GM12878 (cell line): ENCODE measurements around the gene RAB40B. TPM values are rescaled to one million over a fixed set of nuclear protein-coding genes. Genes with fewer than 3 reads are reported as not detected.

ENCODE experiments used
- ATAC-seq: fragments of 200-7000 bp; cut with Tn5 transposase; 3 replicates; pipeline ENCODE4 v1.9.1; 2020; ENCODE audit warnings: mild to moderate bottlenecking, moderate library complexity
- BruUV-seq: library from RNA; stranded (reverse); fragments of 400-500 nt; replicated peaks from 2 replicates; lab custom pipeline; 2021; lab: Mats Ljungman, UMichigan
- CTCF ChIA-PET: fragments of 300-600 bp; sonication (Branson Sonifier 250); formaldehyde crosslinking; extraction: SDS; loops from one replicate; lab custom pipeline; 2021; ENCODE audit warnings: inconsistent platforms; lab: Yijun Ruan, JAX
- POLR2A ChIA-PET: fragments of 350-600 bp; formaldehyde crosslinking; extraction: SDS; loops from one replicate; lab custom pipeline; 2021; ENCODE audit warnings: inconsistent platforms; lab: Charles Lee
- RAD21 ChIA-PET: fragments of 300-600 bp; sonication (Branson Sonifier 250); formaldehyde crosslinking; loops from one replicate; lab custom pipeline; 2023; ENCODE audit warnings: antibody characterized with exemption; ENCODE audit not compliant: unreplicated experiment; lab: Charles Lee
- SMC1A ChIA-PET: fragments of 300-600 bp; sonication (Branson Sonifier 250); formaldehyde crosslinking; loops from one replicate; lab custom pipeline; 2023; ENCODE audit not compliant: unreplicated experiment, uncharacterized antibody; lab: Charles Lee
- DNase-seq: peaks from one replicate; pipeline ENCODE4 v3.0.0-alpha.2; 2011; ENCODE audit warnings: low read depth, low spot score
- FAIRE-seq: peaks from 3 replicates; lab custom pipeline; 2011; peaks lifted over from hg19 to GRCh38; lab: Jason Lieb, UNC
- H2AFZ ChIP-seq: 2 replicates; pipeline ENCODE4 v1.6.0; 2011; ENCODE audit warnings: low read depth, low read length, control low read depth; ENCODE audit not compliant: control insufficient read depth
- H3K27ac ChIP-seq: 2 replicates; pipeline ENCODE4 v1.5.1; 2011; ENCODE audit warnings: control low read depth; ENCODE audit not compliant: control insufficient read depth, insufficient read depth
- H3K27me3 ChIP-seq, 2 experiments: replicated peaks in 1 of 2; 2 replicates each; pipeline versions ENCODE4 v1.6.0 to v1.6.1; 2011; ENCODE audit warnings: low read length in 1 of 2; ENCODE audit not compliant: control insufficient read depth in 2 of 2, insufficient read depth in 2 of 2
- H3K36me3 ChIP-seq, 2 experiments: 2 replicates each; pipeline ENCODE4 v1.5.1; 2011; ENCODE audit warnings: low read length in 1 of 2; ENCODE audit not compliant: control insufficient read depth in 2 of 2, insufficient read depth in 2 of 2
- H3K4me1 ChIP-seq: 2 replicates; pipeline ENCODE4 v1.6.1; 2011; ENCODE audit warnings: mild to moderate bottlenecking, low read length, moderate library complexity, mixed read lengths; ENCODE audit not compliant: control insufficient read depth, insufficient read depth
- H3K4me2 ChIP-seq: 2 replicates; pipeline ENCODE4 v1.6.0; 2011; ENCODE audit warnings: control low read depth; ENCODE audit not compliant: control insufficient read depth, insufficient read depth
- H3K4me3 ChIP-seq: fragments of 200-600 bp; sonication (generic); 2 replicates; pipeline ENCODE4 v1.5.1; 2016
- H3K79me2 ChIP-seq: 2 replicates; pipeline ENCODE4 v1.6.0; 2011; ENCODE audit warnings: low read length; ENCODE audit not compliant: control insufficient read depth, insufficient read depth
- H3K9ac ChIP-seq: 2 replicates; pipeline ENCODE4 v1.8.0; 2011; ENCODE audit warnings: low read length, control low read depth, mixed read lengths; ENCODE audit not compliant: control insufficient read depth, insufficient read depth
- H3K9me3 ChIP-seq: replicated peaks from 3 replicates; pipeline ENCODE4 v1.5.1; 2011; ENCODE audit warnings: mild to moderate bottlenecking, low read length; ENCODE audit not compliant: control insufficient read depth, insufficient read depth
- H4K20me1 ChIP-seq: 2 replicates; pipeline ENCODE4 v1.6.0; 2011; ENCODE audit not compliant: control insufficient read depth, insufficient read depth
- HDGF ChIP-seq: fragments of 450-650 bp; IDR thresholded peaks from 2 replicates; pipeline ENCODE4 v1.6.1; 2016; ENCODE audit warnings: antibody characterized with exemption
- KLF5 ChIP-seq: fragments of 450-650 bp; IDR thresholded peaks from 2 replicates; pipeline ENCODE4 v1.6.1; 2014; ENCODE audit warnings: mild to moderate bottlenecking; ENCODE audit not compliant: partially characterized antibody
- POLR2A ChIP-seq: IDR thresholded peaks from 2 replicates; pipeline ENCODE4 v1.6.1; 2011; ENCODE audit warnings: low read depth, mild to moderate bottlenecking, low read length
- ZZZ3 ChIP-seq: IDR thresholded peaks from 2 replicates; pipeline ENCODE4 v1.6.1; 2011; ENCODE audit warnings: low read depth; ENCODE audit not compliant: control insufficient read depth, insufficient read length
- WGBS: methylation state at CpG from one replicate; pipeline ENCODE4 v1.1.6; 2016; ENCODE audit warnings: low lambda C conversion rate; ENCODE audit not compliant: insufficient replicate concordance, insufficient coverage; ENCODE audit errors: missing lambda C conversion rate; 5-methylcytosine and 5-hydroxymethylcytosine counted together
- in situ Hi-C: fragments of 300-500 bp; cut with MboI; formaldehyde crosslinking; loops from 9 replicates; pipeline ENCODE4 v1.14.3; 2018; ENCODE audit warnings: mixed read lengths
- intact Hi-C: fragments of 100-400 bp; cut with micrococcal nuclease; formaldehyde crosslinking; loops from one replicate; pipeline ENCODE4 v1.14.2; 2022; ENCODE audit not compliant: unreplicated experiment
- polyA plus RNA-seq, 11 experiments: library from polyadenylated mRNA; depleted of rRNA in 4 of 11; unstranded in 6 of 11; stranded (reverse) in 5 of 11; fragments of >200 nt; fragmentation: Nextera tagmentation in 4 of 11; fragmentation: Illumina TruSeq in 1 of 11; extraction: Ambion mirVana in 4 of 11; extraction: Trizol in 1 of 11; gene quantifications; 1 replicate in 1 of 11; 2 replicates in 10 of 11; pipeline versions ENCODE4 v1.2.1 to v1.2.3, GENCODE V29; 2011 to 2016; ENCODE audit warnings: inconsistent platforms in 2 of 11, missing spikeins in 2 of 11, low read depth in 1 of 11
- total RNA-seq, 4 experiments: library from RNA; depleted of rRNA in 3 of 4; stranded (reverse); fragments of >200 nt in 3 of 4; fragmentation: Illumina TruSeq in 1 of 4; extraction: Trizol in 1 of 4; gene quantifications; 2 replicates each; pipeline versions ENCODE4 v1.2.1 to v1.2.3, GENCODE V29; 2013 to 2021
- TF ChIP-seq, protein P1 (sequence below): fragments of 450-650 bp; formaldehyde crosslinking; IDR thresholded peaks from 2 replicates; pipeline ENCODE4 v1.4.0; 2020; ENCODE audit warnings: mild to moderate bottlenecking, moderate library complexity
- TF ChIP-seq, protein P2 (sequence below): fragments of 150-350 bp; IDR thresholded peaks from 2 replicates; pipeline ENCODE4 v1.6.1; 2014; ENCODE audit warnings: mild to moderate bottlenecking, low read depth, low read length
- TF ChIP-seq, protein P3 (sequence below): IDR thresholded peaks from 2 replicates; pipeline ENCODE4 v1.6.1; 2011; ENCODE audit warnings: borderline replicate concordance, low read depth, mild to moderate bottlenecking, moderate library complexity, mixed read lengths, low read length; ENCODE audit not compliant: insufficient read depth; ENCODE audit errors: extremely low read length

The RAB40B gene
- total and polyA plus RNA-seq, 10 of the 15 experiments (the other 5 are each of a cell fraction or from before 2014, with no cell fraction given), result 0.06 to 2.8 (median 1.4) TPM

DNA sequence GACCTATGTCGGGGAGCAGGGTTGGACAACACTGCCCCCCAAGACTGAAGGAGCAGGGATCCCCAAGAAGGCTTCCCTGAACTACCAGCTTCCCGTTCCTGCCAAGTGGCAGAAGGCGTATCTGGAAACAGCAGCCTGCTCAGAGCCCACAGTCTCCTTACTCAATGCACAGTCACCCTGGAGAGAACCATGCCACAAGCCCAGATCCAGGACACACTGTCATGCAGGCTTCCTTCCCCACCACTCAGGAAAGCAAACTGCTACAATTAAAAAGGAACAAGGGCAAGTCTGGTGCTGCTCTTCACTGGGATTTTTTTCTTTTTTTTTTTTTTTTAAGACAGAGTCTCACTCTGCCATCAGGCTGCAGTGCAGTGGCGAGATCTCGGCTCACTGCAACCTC lies 58.5 kb downstream of the RAB40B start (continued):
- TF ChIP-seq, protein P1, sequence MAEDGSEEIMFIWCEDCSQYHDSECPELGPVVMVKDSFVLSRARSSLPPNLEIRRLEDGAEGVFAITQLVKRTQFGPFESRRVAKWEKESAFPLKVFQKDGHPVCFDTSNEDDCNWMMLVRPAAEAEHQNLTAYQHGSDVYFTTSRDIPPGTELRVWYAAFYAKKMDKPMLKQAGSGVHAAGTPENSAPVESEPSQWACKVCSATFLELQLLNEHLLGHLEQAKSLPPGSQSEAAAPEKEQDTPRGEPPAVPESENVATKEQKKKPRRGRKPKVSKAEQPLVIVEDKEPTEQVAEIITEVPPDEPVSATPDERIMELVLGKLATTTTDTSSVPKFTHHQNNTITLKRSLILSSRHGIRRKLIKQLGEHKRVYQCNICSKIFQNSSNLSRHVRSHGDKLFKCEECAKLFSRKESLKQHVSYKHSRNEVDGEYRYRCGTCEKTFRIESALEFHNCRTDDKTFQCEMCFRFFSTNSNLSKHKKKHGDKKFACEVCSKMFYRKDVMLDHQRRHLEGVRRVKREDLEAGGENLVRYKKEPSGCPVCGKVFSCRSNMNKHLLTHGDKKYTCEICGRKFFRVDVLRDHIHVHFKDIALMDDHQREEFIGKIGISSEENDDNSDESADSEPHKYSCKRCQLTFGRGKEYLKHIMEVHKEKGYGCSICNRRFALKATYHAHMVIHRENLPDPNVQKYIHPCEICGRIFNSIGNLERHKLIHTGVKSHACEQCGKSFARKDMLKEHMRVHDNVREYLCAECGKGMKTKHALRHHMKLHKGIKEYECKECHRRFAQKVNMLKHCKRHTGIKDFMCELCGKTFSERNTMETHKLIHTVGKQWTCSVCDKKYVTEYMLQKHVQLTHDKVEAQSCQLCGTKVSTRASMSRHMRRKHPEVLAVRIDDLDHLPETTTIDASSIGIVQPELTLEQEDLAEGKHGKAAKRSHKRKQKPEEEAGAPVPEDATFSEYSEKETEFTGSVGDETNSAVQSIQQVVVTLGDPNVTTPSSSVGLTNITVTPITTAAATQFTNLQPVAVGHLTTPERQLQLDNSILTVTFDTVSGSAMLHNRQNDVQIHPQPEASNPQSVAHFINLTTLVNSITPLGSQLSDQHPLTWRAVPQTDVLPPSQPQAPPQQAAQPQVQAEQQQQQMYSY (CRISPR knock-in tag), result no peak
- no peak for TF ChIP-seq KLF5
- TF ChIP-seq, protein P2, sequence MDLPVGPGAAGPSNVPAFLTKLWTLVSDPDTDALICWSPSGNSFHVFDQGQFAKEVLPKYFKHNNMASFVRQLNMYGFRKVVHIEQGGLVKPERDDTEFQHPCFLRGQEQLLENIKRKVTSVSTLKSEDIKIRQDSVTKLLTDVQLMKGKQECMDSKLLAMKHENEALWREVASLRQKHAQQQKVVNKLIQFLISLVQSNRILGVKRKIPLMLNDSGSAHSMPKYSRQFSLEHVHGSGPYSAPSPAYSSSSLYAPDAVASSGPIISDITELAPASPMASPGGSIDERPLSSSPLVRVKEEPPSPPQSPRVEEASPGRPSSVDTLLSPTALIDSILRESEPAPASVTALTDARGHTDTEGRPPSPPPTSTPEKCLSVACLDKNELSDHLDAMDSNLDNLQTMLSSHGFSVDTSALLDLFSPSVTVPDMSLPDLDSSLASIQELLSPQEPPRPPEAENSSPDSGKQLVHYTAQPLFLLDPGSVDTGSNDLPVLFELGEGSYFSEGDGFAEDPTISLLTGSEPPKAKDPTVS, result no peak
- no peak for TF ChIP-seq HDGF
- no peak for TF ChIP-seq ZZZ3

DNA sequence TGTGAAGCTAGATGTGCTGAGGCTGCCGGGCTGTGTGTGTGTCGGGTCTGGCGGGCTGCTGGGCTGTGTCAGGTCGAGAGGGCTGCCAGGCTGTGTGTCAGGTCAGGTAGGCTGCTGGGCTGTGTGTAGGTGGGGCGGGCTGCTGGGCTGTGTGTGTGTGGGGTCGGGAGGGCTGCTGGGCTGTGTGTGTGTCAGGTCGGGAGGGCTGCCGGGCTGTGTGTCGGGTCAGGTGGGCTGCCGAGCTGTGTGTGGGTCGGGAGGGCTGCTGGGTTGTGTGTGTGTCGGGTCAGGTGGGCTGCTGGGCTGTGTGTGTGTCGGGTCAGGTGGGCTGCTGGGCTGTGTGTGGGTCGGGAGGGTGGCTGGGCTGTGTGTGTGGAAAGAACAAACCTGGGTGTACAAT lies 58.9 kb downstream of the RAB40B start:
- no TSS peak for BruUV-seq
- H3K27ac ChIP-seq, result no peak overlapping the region
- TF ChIP-seq, protein P3, sequence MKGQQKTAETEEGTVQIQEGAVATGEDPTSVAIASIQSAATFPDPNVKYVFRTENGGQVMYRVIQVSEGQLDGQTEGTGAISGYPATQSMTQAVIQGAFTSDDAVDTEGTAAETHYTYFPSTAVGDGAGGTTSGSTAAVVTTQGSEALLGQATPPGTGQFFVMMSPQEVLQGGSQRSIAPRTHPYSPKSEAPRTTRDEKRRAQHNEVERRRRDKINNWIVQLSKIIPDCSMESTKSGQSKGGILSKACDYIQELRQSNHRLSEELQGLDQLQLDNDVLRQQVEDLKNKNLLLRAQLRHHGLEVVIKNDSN, result no peak
- TF ChIP-seq POLR2A, result 0 out of 2 replicates have a peak, but pooled peaks have one; percentile 31
- TF ChIP-seq, all 136 proteins: peak for 1
- WGBS, result 85% methylated on average over 14 of the region's 14 CpGs
- Histone ChIP-seq H3K4me1 (no peaks in the 10 kb centered on the region; the same call in 1 of the 2 replicates), H3K9me3 (no peaks in the 10 kb centered on the region; the same call in 2 of the 3 replicates), H3K79me2 (peaks cover 53% of the 10 kb centered on the region), H3K4me3 (no peak overlapping the region), H3K27me3 (no peaks in the 10 kb centered on the region), H3K36me3 (peaks cover 12 to 24% of the 10 kb centered on the region in 2 experiments), H2AFZ (no peak overlapping the region), H3K9ac (no peak overlapping the region), H4K20me1 (peaks cover 6% of the 10 kb centered on the region; the same call in 1 of the 2 replicates), H3K4me2 (no peak overlapping the region)
- DNase-seq (no peak), FAIRE-seq (no peak), ATAC-seq (no peak; the same call in 1 of the 3 replicates)
- intact Hi-C loops, result loop anchor here (10.0 kb wide), 1 partner anchor 115 kb away; the partner anchor contains the start of gene TBCD
- RAD21 ChIA-PET, result no interaction called here
- in situ Hi-C loops, result no loop called here
- SMC1A ChIA-PET, result no interaction called here
- CTCF ChIA-PET, result no interaction called here
- POLR2A ChIA-PET, result interaction anchor here (0.6 kb wide), 1 partner anchor 373 kb away, joined by 4 read pairs; no protein-coding TSS in a partner anchor
